GM19351 (cell line): Measurements from ENCODE around the gene M1AP.

Experiments used
- ATAC-seq: cut with Tn5 transposase; IDR thresholded peaks from one replicate; pipeline ENCODE4 v1.9.1; 2021; ENCODE audit warnings: mild to moderate bottlenecking, moderate library complexity; ENCODE audit not compliant: unreplicated experiment

Gene M1AP

DNA sequence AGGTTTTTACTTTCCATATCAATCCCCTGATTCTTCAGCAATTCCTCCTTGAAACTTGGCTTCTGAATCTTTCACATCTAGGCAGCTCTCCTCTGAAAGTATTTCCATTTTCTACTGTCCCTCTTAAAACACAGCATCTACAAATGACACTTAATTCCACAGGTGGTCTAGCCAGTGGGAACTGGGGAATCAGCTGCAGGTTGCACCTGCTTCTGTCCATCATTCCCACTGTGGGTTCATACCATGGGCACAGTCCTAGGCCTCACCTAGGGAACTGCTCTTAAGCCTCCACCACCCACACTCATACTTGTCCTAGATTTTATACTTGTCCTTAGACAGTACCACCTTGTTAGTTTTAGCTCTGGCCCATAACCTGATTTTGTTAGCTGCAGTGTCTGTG, 96.6 kb downstream of the M1AP start:
- ATAC-seq: no peak

DNA sequence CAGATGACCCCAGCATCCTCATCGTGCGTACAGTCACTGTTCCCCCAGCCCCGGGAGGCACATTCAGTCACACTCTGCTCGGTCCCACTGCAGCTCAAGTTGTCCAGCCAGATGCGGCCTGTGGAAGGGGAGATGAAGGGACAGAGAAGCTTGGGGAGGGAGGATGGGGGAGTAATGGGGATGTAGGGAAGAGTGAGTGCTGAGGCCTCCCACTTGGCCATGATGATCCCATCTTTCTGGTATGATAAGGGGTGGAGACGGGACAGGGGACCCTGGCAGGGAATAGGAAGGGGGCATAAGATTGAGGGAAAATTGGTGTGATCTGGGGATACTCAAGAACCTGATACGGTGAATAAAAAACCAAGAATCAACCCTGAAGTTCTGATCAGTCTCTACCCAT, 97.9 kb downstream of the M1AP start:
- ATAC-seq: no peak

DNA sequence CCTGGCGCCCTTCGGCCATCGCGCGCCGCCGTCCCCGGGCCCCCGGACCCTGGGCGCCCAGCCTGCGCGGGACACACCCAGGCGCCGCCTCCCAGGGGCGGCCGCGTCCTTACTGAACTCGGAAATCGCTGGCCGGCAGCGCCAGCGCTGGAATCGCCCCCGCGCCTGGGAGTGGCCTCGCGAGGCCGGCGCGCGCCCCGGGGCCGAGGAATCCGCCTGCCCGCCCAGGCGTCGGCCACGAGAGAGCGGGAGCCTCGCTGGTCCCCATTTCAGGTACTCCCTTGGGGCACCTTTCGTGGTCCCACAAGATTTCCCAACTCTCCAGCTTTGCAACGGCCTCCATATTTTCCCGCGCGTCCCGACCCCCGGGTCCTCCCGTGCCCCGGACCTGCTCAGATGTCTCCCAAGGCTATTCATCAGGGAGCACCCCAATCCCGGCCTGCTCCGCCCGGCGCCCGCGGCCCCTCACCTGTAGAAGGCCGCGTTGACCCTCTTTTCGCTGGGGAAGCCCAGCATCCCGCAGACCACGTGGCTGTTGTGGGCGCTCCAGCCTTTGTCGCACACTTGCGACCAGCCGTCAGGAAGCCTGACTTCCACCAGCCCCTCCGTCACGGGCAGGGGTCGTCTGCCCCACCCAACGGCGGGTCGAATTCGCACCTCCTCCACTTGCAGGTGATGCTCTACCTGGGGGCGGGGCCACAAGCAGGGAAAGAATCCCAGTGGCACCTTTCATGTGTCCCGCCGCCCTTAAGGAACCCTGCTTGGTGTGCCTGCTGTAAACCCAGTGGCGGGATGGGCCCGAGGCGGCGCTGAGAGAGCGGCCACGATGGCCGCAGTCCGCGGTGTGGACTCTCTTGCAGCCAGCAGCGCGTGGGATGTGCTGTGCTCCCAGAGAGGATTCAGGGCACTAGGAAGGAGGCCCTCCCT, 99.0 kb downstream of the M1AP start:
- ATAC-seq: peak; percentile 38

DNA sequence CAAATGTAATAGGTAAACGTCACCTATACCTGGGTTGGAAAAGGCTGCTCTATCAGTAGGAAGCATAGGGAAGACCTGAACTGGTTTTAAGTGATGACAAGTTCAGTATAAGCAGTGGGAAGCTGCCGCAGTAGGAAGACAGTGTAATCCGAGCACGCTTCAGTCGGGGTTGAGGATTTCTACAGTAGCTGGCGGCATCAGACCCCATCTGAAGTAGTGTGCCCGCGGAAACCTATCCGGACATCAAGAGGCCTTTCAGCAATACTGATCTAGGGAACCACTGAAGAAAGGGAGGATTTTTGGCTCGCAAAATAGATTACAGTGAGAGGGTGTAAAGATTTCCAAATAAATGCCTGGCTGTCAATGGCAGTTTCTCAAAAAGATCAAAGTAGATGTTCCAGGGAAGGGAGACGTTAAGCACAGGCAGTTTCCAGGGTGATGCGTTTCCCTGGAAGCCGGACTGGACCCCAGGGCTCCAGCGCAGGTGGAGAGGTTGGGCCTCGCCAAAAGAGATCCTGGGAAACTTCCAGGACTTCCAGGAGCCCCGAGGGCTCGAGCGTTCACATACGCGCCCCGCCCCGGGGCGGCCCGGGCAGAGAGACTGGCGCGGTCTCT, 99.7 kb downstream of the M1AP start:
- no peak for ATAC-seq

DNA sequence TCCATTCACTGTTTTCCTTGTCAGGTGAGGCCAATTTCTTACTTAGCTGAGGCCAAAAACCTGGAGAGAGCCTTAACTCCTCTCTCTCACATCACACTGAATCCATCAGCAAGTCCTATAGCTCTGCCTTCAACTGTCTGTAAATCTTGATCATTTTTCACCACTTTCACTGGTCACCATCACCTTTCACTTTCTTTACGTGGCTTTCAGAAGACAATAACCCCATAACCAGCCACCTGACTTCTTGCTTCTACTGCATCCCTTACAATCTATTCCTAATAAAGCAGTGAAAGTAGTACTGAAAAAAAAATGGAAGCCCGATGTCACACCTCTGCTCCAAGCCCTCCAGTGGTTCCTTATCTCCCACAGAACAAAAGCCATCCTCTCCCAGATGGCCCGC, 102.1 kb downstream of the M1AP start:
- ATAC-seq: no peak

DNA sequence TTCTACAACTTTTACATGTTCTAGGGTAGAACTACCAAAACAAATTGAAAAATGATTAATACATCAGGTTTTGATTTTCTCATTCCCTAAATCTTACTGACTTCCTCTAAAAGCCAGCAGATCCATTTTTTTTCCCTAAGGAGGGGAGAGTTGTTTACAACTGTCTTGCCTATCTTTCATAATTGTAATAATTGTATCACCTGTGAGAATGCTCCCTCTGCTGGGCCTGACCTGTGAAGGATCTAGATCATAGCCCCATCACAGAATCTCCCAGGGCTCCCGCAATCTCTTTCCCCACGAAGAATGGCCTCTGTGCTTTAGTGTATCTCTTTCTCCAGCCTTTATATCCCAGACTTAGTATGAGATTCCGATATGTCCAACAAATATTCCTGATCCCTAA, 103.5 kb downstream of the M1AP start:
- ATAC-seq: no peak

DNA sequence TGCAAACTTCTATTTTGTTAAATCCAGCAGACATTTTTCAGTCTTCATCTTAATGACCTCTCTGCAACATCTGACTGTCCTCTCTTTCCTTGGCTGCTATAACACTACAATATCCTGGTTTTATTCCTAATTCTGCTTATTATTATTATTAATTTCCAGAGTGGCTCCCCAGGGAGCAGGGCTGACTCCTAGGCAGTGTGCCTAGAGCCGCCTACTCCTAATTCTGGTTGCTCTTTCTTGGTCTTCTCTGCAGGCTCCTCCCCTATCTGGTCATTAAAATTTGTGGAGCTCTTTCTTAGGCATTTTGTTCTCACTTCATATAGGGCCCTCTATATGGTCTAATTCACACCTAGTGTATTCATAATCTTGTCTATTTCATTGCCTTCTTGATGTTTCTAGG, 105.2 kb downstream of the M1AP start:
- no peak for ATAC-seq

DNA sequence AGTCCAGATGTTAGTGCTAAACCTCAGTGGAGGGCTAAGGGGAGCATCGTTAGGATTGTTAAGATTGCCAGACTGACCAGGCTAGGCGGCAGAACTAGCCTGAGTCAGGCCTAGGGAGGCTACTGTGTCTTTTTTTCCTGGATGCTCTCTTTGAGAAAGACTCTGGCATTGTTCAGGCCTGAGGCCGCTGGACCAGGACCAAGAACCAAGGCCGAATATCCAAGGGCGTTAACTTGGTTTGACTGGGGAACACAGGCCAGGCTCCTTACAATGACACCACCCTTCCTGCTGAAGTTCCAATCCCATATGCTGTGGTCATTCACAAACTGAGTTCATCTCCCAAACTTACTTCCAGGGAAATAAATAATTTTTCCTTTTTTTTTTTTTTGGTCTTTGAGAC, 107.8 kb downstream of the M1AP start:
- ATAC-seq: no peak

DNA sequence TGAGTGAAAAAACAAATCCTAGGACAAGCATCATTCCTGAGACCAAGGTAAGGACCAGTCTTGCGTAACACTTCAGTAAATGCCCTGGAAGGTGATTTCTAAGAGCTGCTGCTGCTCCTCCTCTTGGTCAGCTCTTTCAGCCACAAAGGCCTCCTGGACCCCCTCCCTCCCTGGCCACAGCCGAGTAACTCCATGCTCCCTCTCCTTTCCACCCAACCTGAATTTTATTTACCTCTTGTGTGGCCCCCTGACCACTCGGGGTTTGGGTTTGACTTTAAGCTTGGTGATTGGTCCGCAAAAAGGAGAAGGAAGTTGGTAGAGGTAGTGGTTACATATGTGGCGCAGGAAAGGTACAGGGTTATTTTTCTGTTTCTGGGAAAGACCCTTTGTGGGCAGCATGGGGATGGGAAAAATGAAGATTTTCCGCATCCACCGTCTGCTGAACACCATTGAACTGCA, 109.2 kb downstream of the M1AP start:
- no peak for ATAC-seq

DNA sequence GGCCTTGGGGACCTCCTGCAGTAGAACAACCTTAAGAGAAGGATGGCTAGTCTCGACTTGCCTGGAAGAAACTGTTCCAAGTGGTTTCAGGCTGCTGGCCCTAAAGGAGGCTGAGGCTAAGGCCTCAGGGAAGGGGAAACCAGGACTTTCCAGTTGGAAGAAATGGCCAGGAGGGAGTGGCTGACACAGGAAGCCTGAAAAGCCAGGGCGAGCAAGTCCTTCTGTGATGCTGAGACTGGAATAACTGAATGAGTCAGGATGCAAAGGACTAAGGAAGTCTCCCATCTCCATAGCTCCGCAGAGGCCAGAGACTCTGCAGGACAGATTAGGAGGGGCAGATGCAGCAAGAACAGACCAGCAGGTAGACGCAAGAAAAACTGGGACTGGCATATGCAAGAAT, 111.0 kb downstream of the M1AP start:
- ATAC-seq: no peak

DNA sequence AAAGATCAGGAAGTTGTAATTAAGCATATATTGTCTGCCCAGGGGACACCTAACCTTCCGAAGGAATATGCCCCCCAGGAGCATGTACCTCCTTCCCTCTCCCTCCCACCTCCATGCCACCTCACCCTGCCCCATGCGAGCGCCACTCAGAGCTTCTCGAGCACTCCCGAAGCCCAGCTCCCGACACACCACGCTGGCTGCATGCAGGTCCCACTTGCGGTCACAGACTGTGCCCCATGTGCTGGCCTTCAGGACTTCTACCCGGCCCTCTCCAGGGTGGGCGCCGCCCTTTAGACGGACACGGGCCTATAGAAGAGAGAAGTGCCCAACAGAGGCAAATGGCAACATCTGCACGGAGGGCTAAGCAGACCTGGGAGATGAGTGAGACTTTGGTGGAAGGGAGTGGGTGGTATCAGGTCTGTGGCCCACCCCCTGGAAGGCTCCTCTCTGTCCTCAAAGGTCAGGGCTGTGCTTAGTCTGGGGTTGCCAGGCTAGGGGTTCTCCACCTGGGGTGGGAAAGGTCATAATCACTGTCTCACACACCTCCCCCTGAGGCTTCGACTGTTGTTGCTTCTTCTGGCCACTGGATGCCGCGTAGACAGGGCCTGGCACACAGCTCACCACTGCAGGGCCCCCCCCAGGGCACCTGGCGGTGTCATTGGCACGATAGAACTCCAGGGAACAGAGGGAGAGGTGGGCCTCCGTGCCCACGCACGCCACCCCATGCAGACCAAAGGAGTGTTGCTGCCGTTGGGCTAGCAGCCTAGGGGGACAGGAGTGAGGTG, 111.8 kb downstream of the M1AP start:
- ATAC-seq: no peak

DNA sequence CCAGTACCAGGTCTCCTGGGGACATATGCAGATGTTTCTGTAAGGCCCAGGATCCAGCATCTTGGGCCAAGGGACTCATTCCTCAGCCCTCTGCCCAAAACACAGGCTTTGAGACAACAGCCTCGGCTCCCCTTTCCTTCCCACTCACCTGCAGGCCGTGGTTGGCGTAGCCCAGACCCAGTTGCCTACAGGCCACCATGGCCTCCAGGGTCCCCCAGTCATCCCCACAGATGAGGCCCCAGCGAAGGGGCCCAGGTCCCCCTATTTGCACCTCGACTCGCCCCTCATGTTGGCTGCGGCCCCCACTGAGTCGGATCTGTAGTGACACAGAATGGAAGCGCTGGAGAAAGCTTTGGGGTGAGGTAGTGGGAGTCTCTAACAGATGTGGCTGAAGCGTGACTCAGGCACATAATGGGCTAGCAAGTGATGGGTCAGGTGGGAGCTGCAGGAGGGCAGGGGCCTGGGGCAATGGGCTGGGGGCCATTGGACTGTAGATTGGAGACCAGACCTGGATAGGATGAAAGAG, 112.6 kb downstream of the M1AP start:
- no peak for ATAC-seq

DNA sequence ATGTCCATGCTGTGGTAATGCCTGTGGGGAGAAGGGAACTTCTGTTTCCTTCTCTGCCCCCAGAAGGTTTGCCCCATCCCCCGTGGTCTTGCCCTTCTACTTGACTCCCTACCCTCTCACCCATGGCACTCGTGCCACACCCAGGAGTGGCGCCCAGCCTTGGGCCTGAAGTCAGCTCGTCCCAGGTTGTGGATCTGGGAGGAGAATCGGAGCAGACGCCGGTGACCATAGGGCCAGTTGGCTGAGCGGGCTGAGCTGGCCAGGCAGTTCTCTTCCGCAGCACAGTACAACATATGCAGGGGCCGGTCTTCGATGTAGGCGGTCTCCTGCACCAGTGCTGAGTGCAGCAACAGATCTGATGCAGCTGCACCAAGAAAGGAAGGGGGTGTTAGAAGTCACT, 113.7 kb downstream of the M1AP start:
- no peak for ATAC-seq

DNA sequence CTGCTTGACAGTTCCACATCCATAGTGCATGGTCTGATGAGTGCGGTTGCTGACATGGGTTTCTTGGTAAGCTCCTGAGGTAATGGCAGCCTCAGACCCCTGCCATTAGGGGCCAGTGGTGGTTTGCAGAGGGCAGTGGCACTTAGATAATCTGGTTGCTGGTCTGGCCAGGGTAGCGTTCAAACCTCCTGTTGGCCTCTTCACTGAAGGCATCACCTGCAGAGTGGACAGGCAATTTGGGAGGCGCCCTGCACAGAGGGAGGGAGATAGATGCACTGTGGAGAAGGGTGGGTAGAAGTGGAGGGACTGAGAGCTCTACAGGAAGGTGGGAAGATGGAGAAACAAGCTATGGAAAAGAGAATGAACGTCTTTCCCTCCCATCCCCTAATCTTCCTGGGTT, 114.7 kb downstream of the M1AP start:
- no peak for ATAC-seq

DNA sequence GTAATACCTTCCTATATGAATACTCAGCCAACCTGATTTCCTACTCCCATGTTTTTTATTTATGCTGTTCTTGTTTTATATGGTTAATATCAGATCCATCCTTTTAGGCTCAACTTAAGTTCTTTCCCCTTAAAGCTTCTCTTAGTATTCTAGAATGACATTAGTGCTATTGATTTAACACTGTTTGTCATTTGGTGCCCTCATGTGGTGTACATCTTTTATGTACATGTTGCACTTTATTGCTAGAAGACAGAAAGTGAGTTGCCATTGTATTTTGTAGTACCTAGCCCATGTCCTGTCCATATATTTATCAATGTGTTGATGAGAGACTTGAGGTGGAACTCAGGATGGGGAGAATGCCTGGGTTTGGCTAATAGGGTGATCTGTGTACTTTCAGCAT, 115.9 kb downstream of the M1AP start:
- ATAC-seq: no peak

DNA sequence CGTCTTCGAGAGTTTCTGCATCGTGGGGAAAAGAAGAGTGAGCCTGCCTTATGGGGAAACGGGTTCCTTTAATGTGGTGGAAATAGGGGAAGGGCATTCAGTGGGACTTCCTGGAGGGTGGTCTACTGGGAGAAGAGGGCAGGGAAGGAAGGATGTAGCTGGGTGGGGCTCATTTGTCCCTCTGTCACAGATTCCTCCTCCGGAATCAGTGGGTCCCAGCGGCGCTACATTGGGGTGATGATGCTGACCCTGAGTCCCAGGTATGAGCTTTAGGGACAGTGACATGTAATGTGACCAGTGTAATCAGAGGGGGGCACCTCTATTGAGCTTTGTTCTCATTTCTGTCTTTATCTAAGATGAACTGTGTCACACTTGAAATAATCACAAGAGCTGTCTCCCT, 116.5 kb downstream of the M1AP start:
- ATAC-seq: no peak

DNA sequence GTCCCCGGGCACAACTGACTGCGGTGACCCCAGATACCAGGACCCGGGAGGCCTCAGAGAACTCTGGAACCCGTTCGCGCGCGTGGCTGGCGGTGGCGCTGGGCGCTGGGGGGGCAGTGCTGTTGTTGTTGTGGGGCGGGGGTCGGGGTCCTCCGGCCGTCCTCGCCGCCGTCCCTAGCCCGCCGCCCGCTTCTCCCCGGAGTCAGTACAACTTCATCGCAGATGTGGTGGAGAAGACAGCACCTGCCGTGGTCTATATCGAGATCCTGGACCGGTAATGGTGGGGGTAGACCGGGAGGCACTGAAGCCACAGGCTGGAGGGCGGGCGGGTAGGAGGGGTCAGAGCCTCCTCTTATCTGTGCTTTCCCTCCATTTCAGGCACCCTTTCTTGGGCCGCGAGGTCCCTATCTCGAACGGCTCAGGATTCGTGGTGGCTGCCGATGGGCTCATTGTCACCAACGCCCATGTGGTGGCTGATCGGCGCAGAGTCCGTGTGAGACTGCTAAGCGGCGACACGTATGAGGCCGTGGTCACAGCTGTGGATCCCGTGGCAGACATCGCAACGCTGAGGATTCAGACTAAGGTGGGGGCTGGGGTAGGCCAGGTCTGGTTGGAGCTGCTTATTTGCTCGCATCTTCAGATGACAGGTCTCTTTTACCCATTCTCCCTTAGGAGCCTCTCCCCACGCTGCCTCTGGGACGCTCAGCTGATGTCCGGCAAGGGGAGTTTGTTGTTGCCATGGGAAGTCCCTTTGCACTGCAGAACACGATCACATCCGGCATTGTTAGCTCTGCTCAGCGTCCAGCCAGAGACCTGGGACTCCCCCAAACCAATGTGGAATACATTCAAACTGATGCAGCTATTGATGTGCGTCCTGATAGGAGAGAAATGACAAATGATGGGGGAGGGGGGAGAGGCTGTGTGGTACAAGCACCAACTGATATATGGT, 117.6 kb downstream of the M1AP start:
- peak; percentile 35 for ATAC-seq

DNA sequence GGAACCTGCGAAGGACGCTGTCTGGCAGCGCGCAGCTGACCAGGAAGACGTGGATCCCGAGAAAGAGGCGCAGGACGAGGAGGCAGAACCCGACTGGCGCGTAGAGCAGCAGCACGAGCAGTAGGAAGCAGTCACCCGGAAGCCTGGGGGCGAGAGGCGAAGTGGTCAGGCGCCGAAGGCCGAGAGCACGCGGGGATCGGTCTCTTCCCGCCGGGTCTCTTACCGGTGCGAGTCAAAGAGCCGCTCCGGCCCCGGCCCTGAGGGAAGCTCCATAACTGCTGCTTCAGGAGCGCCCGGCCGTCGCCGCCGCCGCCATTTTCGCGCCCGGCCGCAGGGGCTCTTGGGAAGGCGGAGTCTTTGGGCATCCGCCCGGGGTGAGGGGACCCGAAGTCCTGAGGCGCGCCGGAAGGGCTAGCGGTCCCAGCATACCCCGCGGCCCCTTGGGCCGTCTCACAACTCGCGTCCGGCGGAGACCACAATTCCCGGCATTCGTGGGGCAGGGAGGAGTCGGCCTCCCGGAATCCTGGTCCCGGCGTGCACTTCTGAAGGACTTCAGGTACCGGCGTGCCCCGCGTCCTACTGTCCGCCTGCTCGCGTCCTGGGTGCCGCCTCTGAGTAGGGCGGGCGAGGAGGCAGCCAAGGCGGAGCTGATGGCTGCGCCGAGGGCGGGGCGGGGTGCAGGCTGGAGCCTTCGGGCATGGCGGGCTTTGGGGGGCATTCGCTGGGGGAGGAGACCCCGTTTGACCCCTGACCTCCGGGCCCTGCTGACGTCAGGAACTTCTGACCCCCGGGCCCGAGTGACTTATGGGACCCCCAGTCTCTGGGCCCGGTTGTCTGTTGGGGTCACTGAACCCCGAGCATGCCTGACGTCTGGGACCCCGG, 118.5 kb downstream of the M1AP start, which contains the start of the genes AUP1 and HTRA2:
TSS of gene AUP1 (minus strand) at position 350 of the 882 bp plus-strand sequence. CDS start at position 273, 77 bp downstream.
TSS of gene HTRA2 (plus strand) at position 577 of the 882 bp plus-strand sequence. CDS start at position 651, 74 bp downstream.
- peak; percentile 76 for ATAC-seq
